HepG2 (cell line): ENCODE results near the gene LRRC3C. TPM values are rescaled to one million over a fixed set of nuclear protein-coding genes. Genes with fewer than 3 reads are reported as not detected.
A peak's percentile ranks its signal among the peaks of the same experiment; 100 is the strongest.

Source experiments
- ERF ChIP-seq: IDR thresholded peaks from 2 replicates; pipeline ENCODE4 v1.6.1; 2018; ENCODE audit warnings: missing biosample characterization, missing genetic modification reagents
- RFXANK ChIP-seq: IDR thresholded peaks from 2 replicates; pipeline ENCODE4 v1.6.1; 2016
- SMARCC2 ChIP-seq: fragments of 450-650 bp; IDR thresholded peaks from 2 replicates; pipeline ENCODE4 v1.6.1; 2017; ENCODE audit warnings: antibody characterized with exemption, mild to moderate bottlenecking
- ZNF138 ChIP-seq: sonication (generic); formaldehyde crosslinking; IDR thresholded peaks from 2 replicates; pipeline ENCODE4 v1.5.0; 2020; ENCODE audit warnings: mild to moderate bottlenecking, low read depth, missing genetic modification reagents
- ZNF251 ChIP-seq: sonication (generic); formaldehyde crosslinking; IDR thresholded peaks from 2 replicates; pipeline ENCODE4 v1.9.0; 2021; ENCODE audit warnings: mild to moderate bottlenecking, missing genetic modification reagents
- ZNF496 ChIP-seq: sonication (generic); formaldehyde crosslinking; IDR thresholded peaks from 2 replicates; pipeline ENCODE4 v1.8.1; 2023; ENCODE audit warnings: mild to moderate bottlenecking, moderate library complexity, missing genetic modification reagents; ENCODE audit not compliant: insufficient replicate concordance
- ZNF747 ChIP-seq: sonication (generic); formaldehyde crosslinking; IDR thresholded peaks from 2 replicates; pipeline ENCODE4 v1.8.1; 2023; ENCODE audit warnings: missing genetic modification reagents, mild to moderate bottlenecking, borderline replicate concordance
- polyA plus RNA-seq, 8 experiments: library from polyadenylated mRNA; depleted of rRNA in 3 of 8; stranded (reverse) in 7 of 8; unstranded in 1 of 8; fragments of >200 nt; fragmentation: Illumina TruSeq in 4 of 8; extraction: Trizol in 4 of 8; gene quantifications; 2 replicates each; pipeline versions ENCODE4 v1.2.1 to v1.2.3, GENCODE V29; 2011 to 2016; ENCODE audit warnings: low read depth in 4 of 8, missing spikeins in 1 of 8, mixed read lengths in 1 of 8; ENCODE audit not compliant: insufficient read depth in 1 of 8
- total RNA-seq, 5 experiments: library from RNA; depleted of rRNA; stranded (reverse); fragments of >200 nt; fragmentation: Illumina TruSeq; extraction: Trizol; gene quantifications; 2 replicates each; pipeline ENCODE4 v1.2.3, GENCODE V29; 2016; ENCODE audit warnings: low read depth in 1 of 5
- TF ChIP-seq, protein P1 (sequence below): sonication (generic); formaldehyde crosslinking; IDR thresholded peaks from one replicate; pipeline ENCODE4 v1.5.1; 2020; ENCODE audit warnings: mild to moderate bottlenecking, missing genetic modification reagents; ENCODE audit errors: not compliant biosample characterization
- TF ChIP-seq, protein P2 (sequence below): sonication (generic); formaldehyde crosslinking; IDR thresholded peaks from 2 replicates; pipeline ENCODE4 v1.4.0; 2020; ENCODE audit warnings: mild to moderate bottlenecking, low read depth, missing genetic modification reagents
- TF ChIP-seq, protein P3 (sequence below): sonication (generic); formaldehyde crosslinking; IDR thresholded peaks from 2 replicates; pipeline ENCODE4 v1.5.0; 2020; ENCODE audit warnings: mild to moderate bottlenecking, missing genetic modification reagents, borderline replicate concordance
- TF ChIP-seq, protein P4 (sequence below): sonication (generic); formaldehyde crosslinking; IDR thresholded peaks from 2 replicates; pipeline ENCODE4 v1.4.0; 2020; ENCODE audit warnings: missing genetic modification reagents, borderline replicate concordance

Gene LRRC3C
- total and polyA plus RNA-seq, 2 of the 13 experiments (the other 11 are each of a cell fraction or from before 2014, with no cell fraction given) = 0.17 TPM; not detected in 1

- TF ChIP-seq, protein P1, sequence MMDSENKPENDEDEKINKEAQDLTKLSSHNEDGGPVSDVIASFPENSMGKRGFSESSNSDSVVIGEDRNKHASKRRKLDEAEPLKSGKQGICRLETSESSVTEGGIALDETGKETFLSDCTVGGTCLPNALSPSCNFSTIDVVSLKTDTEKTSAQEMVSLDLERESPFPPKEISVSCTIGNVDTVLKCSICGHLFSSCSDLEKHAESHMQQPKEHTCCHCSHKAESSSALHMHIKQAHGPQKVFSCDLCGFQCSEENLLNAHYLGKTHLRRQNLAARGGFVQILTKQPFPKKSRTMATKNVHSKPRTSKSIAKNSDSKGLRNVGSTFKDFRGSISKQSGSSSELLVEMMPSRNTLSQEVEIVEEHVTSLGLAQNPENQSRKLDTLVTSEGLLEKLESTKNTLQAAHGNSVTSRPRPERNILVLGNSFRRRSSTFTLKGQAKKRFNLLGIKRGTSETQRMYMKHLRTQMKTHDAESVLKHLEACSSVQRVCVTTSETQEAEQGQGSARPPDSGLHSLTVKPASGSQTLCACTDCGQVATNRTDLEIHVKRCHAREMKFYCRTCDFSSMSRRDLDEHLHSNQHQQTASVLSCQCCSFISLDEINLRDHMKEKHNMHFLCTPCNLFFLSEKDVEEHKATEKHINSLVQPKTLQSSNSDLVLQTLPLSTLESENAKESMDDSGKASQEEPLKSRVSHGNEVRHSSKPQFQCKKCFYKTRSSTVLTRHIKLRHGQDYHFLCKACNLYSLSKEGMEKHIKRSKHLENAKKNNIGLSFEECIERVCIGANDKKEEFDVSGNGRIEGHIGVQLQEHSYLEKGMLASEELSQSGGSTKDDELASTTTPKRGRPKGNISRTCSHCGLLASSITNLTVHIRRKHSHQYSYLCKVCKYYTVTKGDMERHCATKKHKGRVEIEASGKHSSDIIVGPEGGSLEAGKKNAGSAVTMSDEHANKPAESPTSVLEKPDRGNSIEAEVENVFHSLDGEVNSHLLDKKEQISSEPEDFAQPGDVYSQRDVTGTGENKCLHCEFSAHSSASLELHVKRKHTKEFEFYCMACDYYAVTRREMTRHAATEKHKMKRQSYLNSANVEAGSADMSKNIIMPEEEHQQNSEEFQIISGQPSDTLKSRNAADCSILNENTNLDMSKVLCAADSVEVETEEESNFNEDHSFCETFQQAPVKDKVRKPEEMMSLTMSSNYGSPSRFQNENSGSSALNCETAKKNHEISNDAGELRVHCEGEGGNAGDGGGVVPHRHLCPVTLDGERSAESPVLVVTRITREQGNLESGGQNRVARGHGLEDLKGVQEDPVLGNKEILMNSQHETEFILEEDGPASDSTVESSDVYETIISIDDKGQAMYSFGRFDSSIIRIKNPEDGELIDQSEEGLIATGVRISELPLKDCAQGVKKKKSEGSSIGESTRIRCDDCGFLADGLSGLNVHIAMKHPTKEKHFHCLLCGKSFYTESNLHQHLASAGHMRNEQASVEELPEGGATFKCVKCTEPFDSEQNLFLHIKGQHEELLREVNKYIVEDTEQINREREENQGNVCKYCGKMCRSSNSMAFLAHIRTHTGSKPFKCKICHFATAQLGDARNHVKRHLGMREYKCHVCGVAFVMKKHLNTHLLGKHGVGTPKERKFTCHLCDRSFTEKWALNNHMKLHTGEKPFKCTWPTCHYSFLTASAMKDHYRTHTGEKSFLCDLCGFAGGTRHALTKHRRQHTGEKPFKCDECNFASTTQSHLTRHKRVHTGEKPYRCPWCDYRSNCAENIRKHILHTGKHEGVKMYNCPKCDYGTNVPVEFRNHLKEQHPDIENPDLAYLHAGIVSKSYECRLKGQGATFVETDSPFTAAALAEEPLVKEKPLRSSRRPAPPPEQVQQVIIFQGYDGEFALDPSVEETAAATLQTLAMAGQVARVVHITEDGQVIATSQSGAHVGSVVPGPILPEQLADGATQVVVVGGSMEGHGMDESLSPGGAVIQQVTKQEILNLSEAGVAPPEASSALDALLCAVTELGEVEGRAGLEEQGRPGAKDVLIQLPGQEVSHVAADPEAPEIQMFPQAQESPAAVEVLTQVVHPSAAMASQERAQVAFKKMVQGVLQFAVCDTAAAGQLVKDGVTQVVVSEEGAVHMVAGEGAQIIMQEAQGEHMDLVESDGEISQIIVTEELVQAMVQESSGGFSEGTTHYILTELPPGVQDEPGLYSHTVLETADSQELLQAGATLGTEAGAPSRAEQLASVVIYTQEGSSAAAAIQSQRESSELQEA (CRISPR knock-in tag) = no peak
- no peak for TF ChIP-seq ZNF251 (CRISPR knock-in tag)
- TF ChIP-seq ERF (CRISPR knock-in tag) = peak; percentile 38; the same call in 1 of the 2 replicates
- no peak for TF ChIP-seq SMARCC2
- TF ChIP-seq, protein P2, sequence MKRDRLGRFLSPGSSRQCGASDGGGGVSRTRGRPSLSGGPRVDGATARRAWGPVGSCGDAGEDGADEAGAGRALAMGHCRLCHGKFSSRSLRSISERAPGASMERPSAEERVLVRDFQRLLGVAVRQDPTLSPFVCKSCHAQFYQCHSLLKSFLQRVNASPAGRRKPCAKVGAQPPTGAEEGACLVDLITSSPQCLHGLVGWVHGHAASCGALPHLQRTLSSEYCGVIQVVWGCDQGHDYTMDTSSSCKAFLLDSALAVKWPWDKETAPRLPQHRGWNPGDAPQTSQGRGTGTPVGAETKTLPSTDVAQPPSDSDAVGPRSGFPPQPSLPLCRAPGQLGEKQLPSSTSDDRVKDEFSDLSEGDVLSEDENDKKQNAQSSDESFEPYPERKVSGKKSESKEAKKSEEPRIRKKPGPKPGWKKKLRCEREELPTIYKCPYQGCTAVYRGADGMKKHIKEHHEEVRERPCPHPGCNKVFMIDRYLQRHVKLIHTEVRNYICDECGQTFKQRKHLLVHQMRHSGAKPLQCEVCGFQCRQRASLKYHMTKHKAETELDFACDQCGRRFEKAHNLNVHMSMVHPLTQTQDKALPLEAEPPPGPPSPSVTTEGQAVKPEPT (CRISPR knock-in tag) = no peak
- no peak for TF ChIP-seq ZNF747
- TF ChIP-seq ZNF138 (CRISPR knock-in tag) = no peak
- TF ChIP-seq, protein P3, sequence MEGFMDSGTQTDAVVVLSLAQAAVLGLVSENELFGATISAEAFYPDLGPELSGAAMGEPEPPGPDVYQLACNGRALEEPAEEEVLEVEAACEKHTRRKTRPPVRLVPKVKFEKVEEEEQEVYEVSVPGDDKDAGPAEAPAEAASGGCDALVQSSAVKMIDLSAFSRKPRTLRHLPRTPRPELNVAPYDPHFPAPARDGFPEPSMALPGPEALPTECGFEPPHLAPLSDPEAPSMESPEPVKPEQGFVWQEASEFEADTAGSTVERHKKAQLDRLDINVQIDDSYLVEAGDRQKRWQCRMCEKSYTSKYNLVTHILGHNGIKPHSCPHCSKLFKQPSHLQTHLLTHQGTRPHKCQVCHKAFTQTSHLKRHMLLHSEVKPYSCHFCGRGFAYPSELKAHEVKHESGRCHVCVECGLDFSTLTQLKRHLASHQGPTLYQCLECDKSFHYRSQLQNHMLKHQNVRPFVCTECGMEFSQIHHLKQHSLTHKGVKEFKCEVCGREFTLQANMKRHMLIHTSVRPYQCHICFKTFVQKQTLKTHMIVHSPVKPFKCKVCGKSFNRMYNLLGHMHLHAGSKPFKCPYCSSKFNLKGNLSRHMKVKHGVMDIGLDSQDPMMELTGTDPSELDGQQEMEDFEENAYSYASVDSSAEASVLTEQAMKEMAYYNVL = no peak
- TF ChIP-seq, protein P4, sequence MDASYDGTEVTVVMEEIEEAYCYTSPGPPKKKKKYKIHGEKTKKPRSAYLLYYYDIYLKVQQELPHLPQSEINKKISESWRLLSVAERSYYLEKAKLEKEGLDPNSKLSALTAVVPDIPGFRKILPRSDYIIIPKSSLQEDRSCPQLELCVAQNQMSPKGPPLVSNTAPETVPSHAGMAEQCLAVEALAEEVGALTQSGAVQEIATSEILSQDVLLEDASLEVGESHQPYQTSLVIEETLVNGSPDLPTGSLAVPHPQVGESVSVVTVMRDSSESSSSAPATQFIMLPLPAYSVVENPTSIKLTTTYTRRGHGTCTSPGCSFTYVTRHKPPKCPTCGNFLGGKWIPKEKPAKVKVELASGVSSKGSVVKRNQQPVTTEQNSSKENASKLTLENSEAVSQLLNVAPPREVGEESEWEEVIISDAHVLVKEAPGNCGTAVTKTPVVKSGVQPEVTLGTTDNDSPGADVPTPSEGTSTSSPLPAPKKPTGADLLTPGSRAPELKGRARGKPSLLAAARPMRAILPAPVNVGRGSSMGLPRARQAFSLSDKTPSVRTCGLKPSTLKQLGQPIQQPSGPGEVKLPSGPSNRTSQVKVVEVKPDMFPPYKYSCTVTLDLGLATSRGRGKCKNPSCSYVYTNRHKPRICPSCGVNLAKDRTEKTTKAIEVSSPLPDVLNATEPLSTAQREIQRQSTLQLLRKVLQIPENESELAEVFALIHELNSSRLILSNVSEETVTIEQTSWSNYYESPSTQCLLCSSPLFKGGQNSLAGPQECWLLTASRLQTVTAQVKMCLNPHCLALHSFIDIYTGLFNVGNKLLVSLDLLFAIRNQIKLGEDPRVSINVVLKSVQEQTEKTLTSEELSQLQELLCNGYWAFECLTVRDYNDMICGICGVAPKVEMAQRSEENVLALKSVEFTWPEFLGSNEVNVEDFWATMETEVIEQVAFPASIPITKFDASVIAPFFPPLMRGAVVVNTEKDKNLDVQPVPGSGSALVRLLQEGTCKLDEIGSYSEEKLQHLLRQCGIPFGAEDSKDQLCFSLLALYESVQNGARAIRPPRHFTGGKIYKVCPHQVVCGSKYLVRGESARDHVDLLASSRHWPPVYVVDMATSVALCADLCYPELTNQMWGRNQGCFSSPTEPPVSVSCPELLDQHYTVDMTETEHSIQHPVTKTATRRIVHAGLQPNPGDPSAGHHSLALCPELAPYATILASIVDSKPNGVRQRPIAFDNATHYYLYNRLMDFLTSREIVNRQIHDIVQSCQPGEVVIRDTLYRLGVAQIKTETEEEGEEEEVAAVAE (CRISPR knock-in tag) = no peak
- 0 out of 2 replicates have a peak, but pooled peaks have one; percentile 60 for TF ChIP-seq RFXANK (CRISPR knock-in tag)
- no peak for TF ChIP-seq ZNF496 (CRISPR knock-in tag)
Observed at GRCh38 chr17:39938140-39938869, 10.8 kb downstream of the LRRC3C start (continued).
